Measurements from ENCODE around the gene OR7G3. TPM values are rescaled to one million over a fixed set of nuclear protein-coding genes. Genes with fewer than 3 reads are reported as not detected.

The OR7G3 gene
- total RNA-seq, 1 experiment from 2014 or later: not detected

- Histone ChIP-seq H2BK12ac (ENCODE audit: insufficient read length, low read depth, low read length) (no peak overlapping the region), H3K4me1 (ENCODE audit: insufficient read depth, low read length) (no peaks in the 10 kb centered on the region), H3K14ac (ENCODE audit: insufficient read depth, low read length) (no peak overlapping the region), H3K9me3 (ENCODE audit: control insufficient read depth, low read depth, low read length) (no peaks in the 10 kb centered on the region), H3K4me2 (ENCODE audit: insufficient read depth, insufficient read length, low read length) (no peak overlapping the region), H2AFZ (ENCODE audit: low read length) (no peak overlapping the region), H3K79me2 (ENCODE audit: insufficient read depth, low read length) (no peaks in the 10 kb centered on the region), H4K91ac (ENCODE audit: insufficient read length, low read depth, low read length) (no peak overlapping the region), H3T11ph (ENCODE audit: low read length) (no peak overlapping the region), H2BK5ac (ENCODE audit: insufficient read length, low read length) (no peak overlapping the region), H4K5ac (ENCODE audit: insufficient read length, low read depth, low read length) (no peak overlapping the region), H2BK120ac (ENCODE audit: low read depth, low read length, poor library complexity, severe bottlenecking) (no peak overlapping the region), H3K23me2 (ENCODE audit: insufficient read length, low read depth, low read length, poor library complexity, severe bottlenecking) (no peaks in the 10 kb centered on the region), H2AK5ac (ENCODE audit: insufficient read length, low read length) (no peak overlapping the region), H3K27me3 (ENCODE audit: insufficient read depth, low read length) (no peaks in the 10 kb centered on the region), H2BK20ac (ENCODE audit: low read depth, low read length, poor library complexity, severe bottlenecking) (no peak overlapping the region), H3K18ac (ENCODE audit: insufficient read length, low read depth, low read length) (no peak overlapping the region), H3K79me1 (ENCODE audit: insufficient read depth, low read depth, low read length, poor library complexity, severe bottlenecking) (no peaks in the 10 kb centered on the region), H3K27ac (ENCODE audit: insufficient read length, low read depth, low read length) (no peak overlapping the region), H4K8ac (replicated peaks; ENCODE audit: insufficient read length, low read depth, low read length) (no peak overlapping the region), H2BK15ac (ENCODE audit: low read depth, low read length) (no peak overlapping the region), H3K4ac (ENCODE audit: low read depth, low read length) (no peak overlapping the region), H4K20me1 (ENCODE audit: control insufficient read depth, insufficient read depth, insufficient read length) (no peaks in the 10 kb centered on the region), H3K23ac (ENCODE audit: insufficient read length, low read depth, low read length) (no peak overlapping the region), H3K9ac (ENCODE audit: extremely low read depth, insufficient read length, low read length) (no peak overlapping the region), H3K56ac (ENCODE audit: insufficient read length, low read depth, low read length) (no peak overlapping the region)
- peaks cover 8% of the 10 kb centered on the region for H3K27me3 Mint-ChIP-seq (ENCODE audit: low read depth)
- no peak for TF ChIP-seq CTCF (conservative IDR thresholded peaks at IDR 0.05)
- DNase-seq: no peak
- H3K27ac Mint-ChIP-seq: no peak overlapping the region
- peaks cover 2 to 32% (median 10%) of the 10 kb centered on the region in 3 experiments; a peak in 6 of 7 replicates for H3K36me3 Mint-ChIP-seq (ENCODE audit: insufficient read depth in 1 of 3, low read depth in 3 of 3)
- WGBS (ENCODE audit: extremely low coverage, insufficient read length, low lambda C conversion rate): no CpG with 5 or more reads among the region's 2 CpGs
- peaks cover 69 to 89% of the 10 kb centered on the region in 2 experiments for H3K9me3 Mint-ChIP-seq
- H3K4me1 Mint-ChIP-seq: no peaks in the 10 kb centered on the region
- no peak overlapping the region for H3K4me3 Mint-ChIP-seq
These were observed 16.8 kb downstream of the OR7G3 start for GRCh38 chr19:9109959-9110358.

All from H9 (cell line).